ENCODE results near the gene SHH. TPM values are rescaled to one million over a fixed set of nuclear protein-coding genes. Genes with fewer than 3 reads are reported as not detected.

SHH gene
- total RNA-seq, 1 experiment from 2014 or later: not detected

GRCh38 chr7:155761162-155761561 is 51.1 kb downstream of the SHH start:
- Histone ChIP-seq H3K4me1 (ENCODE audit: insufficient read depth, low read length, poor library complexity, severe bottlenecking) (peaks cover 38% of the 10 kb centered on the region), H3K9me3 (ENCODE audit: low read depth, low read length, poor library complexity, severe bottlenecking) (peaks cover 3% of the 10 kb centered on the region), H3K27ac (ENCODE audit: low read depth, low read length, poor library complexity, severe bottlenecking) (no peak overlapping the region), H3K36me3 (ENCODE audit: insufficient read depth, low read length, poor library complexity, severe bottlenecking) (peaks cover 16% of the 10 kb centered on the region), H3K4me3 (ENCODE audit: low read depth, low read length, poor library complexity, severe bottlenecking) (no peak overlapping the region), H3K27me3 (replicated peaks; ENCODE audit: insufficient read depth, low read depth, low read length, poor library complexity) (no peaks in the 10 kb centered on the region)
- TF ChIP-seq EZH2 (IDR thresholded peaks at IDR 0.05; ENCODE audit: borderline replicate concordance, low read depth, low read length, poor library complexity, severe bottlenecking) (no peak), CTCF (conservative IDR thresholded peaks at IDR 0.05; ENCODE audit: low read depth, low read length) (no peak)
- POLR2A ChIA-PET (ENCODE audit: low non-redundant PET): no interaction called here
- intact Hi-C loops (cut with micrococcal nuclease; ENCODE audit: unreplicated experiment): no loop called here
- no peak for DNase-seq (ENCODE audit: low spot score)
- BruUV-seq (replicated peaks): no TSS peak
- CTCF ChIA-PET: no interaction called here

GRCh38 chr7:155759740-155760430 is 52.4 kb downstream of the SHH start:
- POLR2A ChIA-PET (ENCODE audit: low non-redundant PET): no interaction called here

GRCh38 chr7:155758348-155758747 is 53.9 kb downstream of the SHH start:
- Histone ChIP-seq H3K4me1 (ENCODE audit: insufficient read depth, low read length, poor library complexity, severe bottlenecking) (peaks cover 21% of the 10 kb centered on the region), H3K27ac (ENCODE audit: low read depth, low read length, poor library complexity, severe bottlenecking) (peak overlapping the region; percentile 26), H3K27me3 (replicated peaks; ENCODE audit: insufficient read depth, low read depth, low read length, poor library complexity) (no peaks in the 10 kb centered on the region), H3K9me3 (ENCODE audit: low read depth, low read length, poor library complexity, severe bottlenecking) (peaks cover 3% of the 10 kb centered on the region), H3K4me3 (ENCODE audit: low read depth, low read length, poor library complexity, severe bottlenecking) (no peak overlapping the region), H3K36me3 (ENCODE audit: insufficient read depth, low read length, poor library complexity, severe bottlenecking) (peaks cover 11% of the 10 kb centered on the region)
- POLR2A ChIA-PET (ENCODE audit: low non-redundant PET): no interaction called here
- DNase-seq (ENCODE audit: low spot score): peak; percentile 83
- intact Hi-C loops (cut with micrococcal nuclease; ENCODE audit: unreplicated experiment): no loop called here
- no peak for TF ChIP-seq EZH2 (IDR thresholded peaks at IDR 0.05; ENCODE audit: borderline replicate concordance, low read depth, low read length, poor library complexity, severe bottlenecking)
- no peak for TF ChIP-seq CTCF (conservative IDR thresholded peaks at IDR 0.05; ENCODE audit: low read depth, low read length)
- no TSS peak for BruUV-seq (replicated peaks)
- CTCF ChIA-PET: interaction anchor here (0.5 to 0.7 kb wide), 2 partner anchors 159 to 370 kb away, joined by 3 read pairs; no protein-coding TSS in a partner anchor

More at GRCh38 chr7:155759740-155760430, 52.4 kb downstream of the SHH start:
- H3K27ac ChIP-seq (ENCODE audit: low read depth, low read length, poor library complexity, severe bottlenecking): no peak overlapping the region
- H3K9me3 ChIP-seq (ENCODE audit: low read depth, low read length, poor library complexity, severe bottlenecking): peaks cover 3% of the 10 kb centered on the region
- CTCF ChIA-PET: no interaction called here
- DNase-seq (ENCODE audit: low spot score): no peak
- no peak overlapping the region for H3K4me3 ChIP-seq (ENCODE audit: low read depth, low read length, poor library complexity, severe bottlenecking)
- peaks cover 36% of the 10 kb centered on the region for H3K4me1 ChIP-seq (ENCODE audit: insufficient read depth, low read length, poor library complexity, severe bottlenecking)
- H3K27me3 ChIP-seq (replicated peaks; ENCODE audit: insufficient read depth, low read depth, low read length, poor library complexity): no peaks in the 10 kb centered on the region
- H3K36me3 ChIP-seq (ENCODE audit: insufficient read depth, low read length, poor library complexity, severe bottlenecking): peaks cover 16% of the 10 kb centered on the region
- no TSS peak for BruUV-seq (replicated peaks)
- TF ChIP-seq CTCF (conservative IDR thresholded peaks at IDR 0.05; ENCODE audit: low read depth, low read length) (no peak), EZH2 (IDR thresholded peaks at IDR 0.05; ENCODE audit: borderline replicate concordance, low read depth, low read length, poor library complexity, severe bottlenecking) (no peak)
- intact Hi-C loops (cut with micrococcal nuclease; ENCODE audit: unreplicated experiment): no loop called here
